Activated B cell treated with CpG ODN at 0.5 μM for 24 hours (primary cell): ENCODE results near the gene SYT15B. TPM values are rescaled to one million over a fixed set of nuclear protein-coding genes. Genes with fewer than 3 reads are reported as not detected.
"Not testable (repeated sequence)": the region's sequence is repeated elsewhere in the genome, so short reads cannot be mapped to it uniquely, and the experiment has no call there.

Experiments used
- ATAC-seq: fragments of 200-7000 bp; cut with Tn5 transposase; one replicate; pipeline ENCODE4 v1.10.0; 2021; ENCODE audit warnings: low read depth, mild to moderate bottlenecking, moderate library complexity
- CTCF ChIA-PET: fragments of 350-600 bp; sonication (Branson Sonifier 250); formaldehyde crosslinking; loops from one replicate; lab custom pipeline; 2021; ENCODE audit warnings: antibody characterized with exemption; lab: Charles Lee
- POLR2A ChIA-PET: fragments of 350-600 bp; sonication (Branson Sonifier 250); formaldehyde crosslinking; loops from one replicate; lab custom pipeline; 2021; ENCODE audit warnings: antibody characterized with exemption; lab: Charles Lee
- DNase-seq: peaks from one replicate; pipeline ENCODE4 v3.0.0; 2022
- H3K27ac Mint-ChIP-seq: one replicate; pipeline ENCODE4 v1.8.0; 2020; ENCODE audit warnings: mixed read lengths
- H3K27me3 Mint-ChIP-seq: one replicate; pipeline ENCODE4 v1.8.0; 2021; ENCODE audit warnings: mixed read lengths
- H3K36me3 Mint-ChIP-seq: one replicate; pipeline ENCODE4 v1.8.0; 2021; ENCODE audit warnings: low read depth, mixed read lengths
- H3K4me1 Mint-ChIP-seq: one replicate; pipeline ENCODE4 v1.8.0; 2021; ENCODE audit warnings: mixed read lengths
- H3K4me3 Mint-ChIP-seq: one replicate; pipeline ENCODE4 v1.8.0; 2020; ENCODE audit warnings: mild to moderate bottlenecking, mixed read lengths
- H3K9me3 Mint-ChIP-seq: one replicate; pipeline ENCODE4 v1.8.0; 2020; ENCODE audit warnings: mixed read lengths
- intact Hi-C: fragments of 100-400 bp; cut with micrococcal nuclease; formaldehyde crosslinking; loops from one replicate; pipeline ENCODE4 v1.15.1; 2024
- total RNA-seq: library from RNA; stranded (reverse); gene quantifications from 2 replicates; pipeline ENCODE4 v1.2.3, GENCODE V29; 2022

SYT15B gene
- total RNA-seq, 1 donor from 2014 or later = not detected

DNA sequence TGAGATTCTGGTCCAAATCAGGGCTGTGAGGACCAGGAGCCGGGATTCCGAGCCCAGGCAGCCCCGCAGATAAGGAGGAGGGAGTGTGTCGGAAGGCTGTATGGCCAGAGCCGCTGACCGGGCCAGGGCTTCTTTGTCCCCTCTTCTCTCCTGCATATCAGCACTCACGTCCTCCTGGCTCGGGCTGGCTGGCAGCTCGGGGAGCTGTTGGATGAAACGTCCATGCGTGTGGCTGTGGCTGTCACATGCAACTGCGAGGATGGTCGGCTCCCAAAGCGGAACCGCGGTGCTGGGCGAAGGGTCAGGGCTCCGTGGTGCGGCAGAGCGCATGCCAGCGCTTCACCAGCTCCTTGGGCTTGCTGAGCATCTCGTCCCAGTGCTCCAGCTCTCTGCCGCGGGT is 9.5 kb downstream of the SYT15B start:
- H3K9me3 Mint-ChIP-seq, H3K36me3 Mint-ChIP-seq, intact Hi-C loops, ATAC-seq, H3K4me1 Mint-ChIP-seq, DNase-seq, POLR2A ChIA-PET, H3K27me3 Mint-ChIP-seq, H3K27ac Mint-ChIP-seq, CTCF ChIA-PET, H3K4me3 Mint-ChIP-seq: not testable (repeated sequence)

DNA sequence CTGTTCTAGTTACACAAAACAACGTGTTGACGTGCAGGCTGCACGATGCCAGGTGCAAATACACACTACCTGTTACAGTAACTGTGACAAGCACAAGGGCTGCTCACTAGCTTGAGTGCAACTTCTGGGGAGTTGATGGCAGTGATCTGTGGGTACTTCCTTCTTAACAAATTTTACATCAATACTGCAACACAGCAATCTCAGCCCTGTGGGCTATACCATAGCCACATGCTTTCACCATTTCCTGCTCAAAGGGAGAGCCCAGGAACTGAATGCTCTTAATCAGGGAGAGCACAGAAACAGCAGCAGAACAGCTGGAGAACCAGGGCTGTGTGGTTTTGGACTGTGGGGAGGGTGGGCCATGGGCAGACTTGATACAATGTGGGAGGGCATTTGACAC is 10.2 kb downstream of the SYT15B start:
- CTCF ChIA-PET, H3K4me3 Mint-ChIP-seq, H3K36me3 Mint-ChIP-seq, ATAC-seq, DNase-seq, POLR2A ChIA-PET, H3K27me3 Mint-ChIP-seq, H3K9me3 Mint-ChIP-seq, intact Hi-C loops, H3K27ac Mint-ChIP-seq, H3K4me1 Mint-ChIP-seq: not testable (repeated sequence)

DNA sequence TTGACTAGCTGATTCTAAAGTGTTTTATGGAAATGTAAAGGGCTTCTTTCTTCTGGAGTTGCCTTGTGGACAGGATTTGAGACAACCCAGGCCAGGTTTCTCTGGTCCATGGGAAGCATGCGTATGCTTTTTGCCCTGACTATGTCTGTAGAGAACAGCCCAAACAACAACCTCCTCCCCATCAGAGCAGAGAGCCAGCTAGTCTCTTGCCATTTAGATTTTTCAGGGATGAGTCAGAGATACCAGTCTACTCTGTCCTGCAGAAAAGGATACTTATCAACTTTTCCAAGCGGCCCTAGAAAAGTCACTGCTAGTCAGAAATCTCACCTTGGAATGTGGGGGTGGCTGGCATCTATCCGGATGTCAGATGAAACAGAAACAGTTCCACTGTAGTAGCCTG is 11.6 kb downstream of the SYT15B start:
- intact Hi-C loops, H3K4me1 Mint-ChIP-seq, POLR2A ChIA-PET, H3K4me3 Mint-ChIP-seq, CTCF ChIA-PET, DNase-seq, H3K9me3 Mint-ChIP-seq, H3K36me3 Mint-ChIP-seq, ATAC-seq, H3K27me3 Mint-ChIP-seq, H3K27ac Mint-ChIP-seq: not testable (repeated sequence)

DNA sequence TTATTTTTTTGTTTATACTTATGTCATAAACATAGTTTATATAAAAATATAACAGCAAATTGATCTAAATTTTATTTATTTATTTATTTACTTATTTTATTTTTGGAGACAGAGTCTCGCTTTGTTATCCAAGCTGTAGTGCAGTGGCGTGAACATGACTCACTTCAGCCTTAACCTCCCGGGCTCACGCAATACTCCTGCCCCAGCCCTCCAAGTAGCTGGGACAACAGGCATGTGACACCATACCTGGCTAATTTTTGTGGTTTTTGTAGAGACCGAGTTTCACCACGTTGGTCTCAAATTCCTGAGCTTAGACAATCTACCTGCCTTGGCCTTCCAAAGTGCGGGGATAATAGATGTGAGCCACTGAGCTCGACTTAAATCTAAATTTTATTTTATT is 13.0 kb downstream of the SYT15B start:
- intact Hi-C loops, H3K4me1 Mint-ChIP-seq, DNase-seq, CTCF ChIA-PET, H3K4me3 Mint-ChIP-seq, POLR2A ChIA-PET, H3K27me3 Mint-ChIP-seq, H3K36me3 Mint-ChIP-seq, H3K27ac Mint-ChIP-seq, ATAC-seq, H3K9me3 Mint-ChIP-seq: not testable (repeated sequence)

DNA sequence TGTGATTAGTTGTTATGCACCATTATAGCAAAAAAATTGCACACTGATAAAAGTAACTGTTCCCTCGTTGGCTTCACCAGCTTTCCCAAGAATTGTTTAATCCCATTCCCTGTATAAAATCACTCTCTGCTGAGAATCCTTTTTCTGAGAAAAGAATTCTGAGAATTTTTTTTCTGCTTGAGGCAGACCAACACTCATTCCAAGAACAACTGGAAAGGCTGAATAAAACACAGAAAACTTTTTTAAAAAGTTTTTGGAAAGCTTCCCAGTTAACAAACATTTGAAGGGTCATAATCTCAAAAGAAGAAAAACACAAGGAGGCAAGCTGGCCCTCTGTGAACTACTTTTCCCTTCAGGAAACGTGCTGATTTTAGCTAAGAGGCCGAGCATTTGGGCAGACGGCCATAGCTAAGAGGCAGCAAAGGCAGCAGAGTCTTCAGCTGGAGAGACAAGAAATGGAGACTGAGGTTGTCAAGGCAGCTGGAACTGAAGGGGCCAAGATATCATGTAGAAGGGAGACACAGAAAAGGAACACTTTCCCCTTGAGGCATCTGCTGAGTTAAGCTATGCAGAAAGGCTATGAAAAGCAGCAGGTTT is 16.5 kb downstream of the SYT15B start:
- H3K9me3 Mint-ChIP-seq, intact Hi-C loops, H3K36me3 Mint-ChIP-seq, CTCF ChIA-PET, H3K4me3 Mint-ChIP-seq, POLR2A ChIA-PET, H3K27me3 Mint-ChIP-seq, H3K27ac Mint-ChIP-seq, ATAC-seq, H3K4me1 Mint-ChIP-seq, DNase-seq: not testable (repeated sequence)

DNA sequence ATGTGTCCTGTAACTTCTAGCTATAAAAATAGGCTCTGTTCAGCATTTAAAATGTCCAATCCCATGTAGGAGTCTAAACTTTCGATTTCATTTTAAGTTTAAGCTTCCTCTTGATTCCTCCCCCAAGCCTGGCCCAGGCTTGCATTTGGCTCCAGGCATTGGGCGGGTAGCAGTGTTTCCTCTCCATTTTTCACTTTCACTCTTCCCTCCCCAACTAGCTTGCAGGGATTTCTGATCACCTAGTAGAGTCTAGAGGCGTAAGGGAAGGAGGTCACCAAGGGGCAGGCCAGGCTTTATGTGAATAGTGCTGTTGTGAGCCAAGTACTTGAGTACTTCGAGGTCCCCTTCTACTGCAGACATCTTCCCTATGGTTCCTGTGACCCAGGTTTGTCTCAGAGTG is 18.5 kb downstream of the SYT15B start:
- H3K4me1 Mint-ChIP-seq, CTCF ChIA-PET, H3K4me3 Mint-ChIP-seq, DNase-seq, intact Hi-C loops, H3K27ac Mint-ChIP-seq, H3K27me3 Mint-ChIP-seq, H3K9me3 Mint-ChIP-seq, H3K36me3 Mint-ChIP-seq, ATAC-seq, POLR2A ChIA-PET: not testable (repeated sequence)

DNA sequence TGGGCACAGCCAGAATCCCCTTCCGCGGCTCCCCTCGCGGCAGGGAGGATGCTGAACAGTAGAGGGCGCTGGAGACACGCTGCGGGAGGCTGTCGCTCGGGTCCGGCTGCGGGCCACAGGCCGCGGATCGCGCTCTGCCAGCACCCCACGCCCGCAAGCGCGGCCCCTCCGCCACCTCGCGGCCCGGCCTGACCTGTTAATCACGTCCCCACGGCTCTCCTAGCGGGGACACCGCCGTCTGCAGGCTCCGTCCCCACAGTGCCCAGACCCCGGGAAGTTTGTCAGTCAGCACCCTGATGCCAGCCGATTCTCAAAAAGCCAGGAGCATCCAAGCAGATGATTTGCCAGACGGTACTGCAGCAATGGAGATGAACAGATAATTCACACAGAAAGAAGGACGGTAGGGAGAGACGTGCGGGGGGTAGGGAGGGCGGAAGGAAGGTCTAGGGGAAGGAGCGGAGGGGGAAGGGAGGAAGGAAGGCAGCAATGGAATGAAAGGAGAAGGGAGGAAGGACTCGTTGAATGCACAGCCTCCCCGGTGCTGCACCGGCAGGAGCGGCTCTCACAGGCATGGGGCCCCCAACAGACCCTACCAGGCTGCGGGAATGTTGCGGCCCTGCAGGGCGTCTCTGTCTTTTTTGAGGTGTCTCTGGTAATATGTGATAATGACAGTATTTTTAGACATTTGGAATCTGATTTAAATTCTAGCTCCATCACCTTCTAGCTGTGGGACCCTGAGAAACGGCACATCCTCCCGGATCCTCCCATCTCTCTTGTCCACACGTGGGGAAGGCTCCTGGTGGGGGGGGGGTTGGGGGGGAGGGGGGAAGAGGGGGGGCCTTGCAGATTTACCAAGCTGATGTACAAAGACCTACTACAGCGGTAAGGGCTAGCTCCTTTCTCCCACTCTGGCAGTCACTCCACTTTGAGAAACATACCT is 19.5 kb downstream of the SYT15B start:
- H3K4me1 Mint-ChIP-seq, H3K27ac Mint-ChIP-seq, H3K27me3 Mint-ChIP-seq, H3K4me3 Mint-ChIP-seq, POLR2A ChIA-PET, intact Hi-C loops, H3K9me3 Mint-ChIP-seq, H3K36me3 Mint-ChIP-seq, CTCF ChIA-PET: not testable (repeated sequence)
- ATAC-seq (peak; percentile 94), DNase-seq (peak; percentile 48)

DNA sequence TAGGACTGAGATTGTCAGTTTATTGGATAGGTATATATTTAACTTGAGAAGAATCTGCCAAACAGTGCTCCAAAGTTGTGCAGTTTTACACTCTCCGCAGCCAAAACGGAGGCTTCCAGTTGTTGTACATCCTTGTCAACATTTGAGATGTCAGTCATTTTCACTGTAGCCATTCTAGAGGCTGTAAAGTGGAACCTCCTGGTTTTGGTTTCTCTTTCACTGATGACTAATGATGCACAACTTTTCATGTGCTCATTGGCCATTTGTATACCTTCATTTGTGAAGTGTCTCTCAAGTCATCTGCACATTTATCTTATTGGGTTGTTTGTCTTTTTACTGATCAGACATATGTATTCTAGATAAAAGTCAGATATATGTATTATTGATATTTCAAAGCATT is 22.5 kb downstream of the SYT15B start:
- intact Hi-C loops, DNase-seq, H3K36me3 Mint-ChIP-seq, CTCF ChIA-PET, POLR2A ChIA-PET, H3K9me3 Mint-ChIP-seq, H3K4me3 Mint-ChIP-seq, H3K27me3 Mint-ChIP-seq, H3K27ac Mint-ChIP-seq, H3K4me1 Mint-ChIP-seq: not testable (repeated sequence)
- ATAC-seq = peak; percentile 41

DNA sequence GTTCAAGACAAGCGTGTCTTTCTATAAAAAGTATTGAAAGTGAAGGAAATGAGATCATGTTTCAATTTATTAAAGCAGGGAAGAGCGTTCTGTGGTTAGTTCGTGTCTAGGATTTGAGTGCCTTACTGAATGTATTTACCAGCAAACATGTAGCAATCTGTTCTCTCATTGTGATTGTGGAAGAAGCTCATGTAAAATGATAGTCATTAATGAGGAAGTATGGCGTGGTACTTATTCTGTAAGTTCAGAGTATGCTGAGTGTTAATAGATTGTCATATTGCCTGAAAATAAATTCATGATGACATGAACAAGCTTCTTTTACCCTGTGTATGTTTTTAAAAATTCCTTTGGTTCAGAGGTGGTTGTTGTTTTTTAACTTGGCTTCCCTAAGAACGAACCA is 32.5 kb downstream of the SYT15B start:
- intact Hi-C loops, H3K27me3 Mint-ChIP-seq, DNase-seq, CTCF ChIA-PET, POLR2A ChIA-PET, H3K9me3 Mint-ChIP-seq, H3K27ac Mint-ChIP-seq, ATAC-seq, H3K4me3 Mint-ChIP-seq, H3K4me1 Mint-ChIP-seq, H3K36me3 Mint-ChIP-seq: not testable (repeated sequence)

DNA sequence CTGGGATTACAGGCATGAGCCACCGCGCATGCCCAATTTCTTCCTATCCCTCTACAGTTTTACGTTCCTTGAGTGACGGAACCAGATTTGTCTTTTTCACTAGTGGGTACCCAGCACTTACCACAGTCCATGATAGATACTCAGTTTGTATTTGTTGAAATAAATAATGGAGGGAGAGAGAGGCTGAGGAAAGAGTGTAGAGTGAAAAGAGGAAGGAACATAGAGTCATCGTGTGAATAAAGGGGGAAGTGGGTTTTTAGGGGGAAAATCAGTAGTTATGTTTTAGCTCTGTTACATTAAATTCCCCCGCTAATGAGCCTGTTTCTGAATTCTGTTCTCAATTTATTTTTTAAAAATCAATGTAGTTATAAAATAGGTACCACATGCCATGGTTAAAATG is 37.7 kb downstream of the SYT15B start:
- DNase-seq, H3K9me3 Mint-ChIP-seq, intact Hi-C loops, CTCF ChIA-PET, H3K27ac Mint-ChIP-seq, H3K36me3 Mint-ChIP-seq, H3K27me3 Mint-ChIP-seq, H3K4me3 Mint-ChIP-seq, POLR2A ChIA-PET, H3K4me1 Mint-ChIP-seq: not testable (repeated sequence)
- peak; percentile 64 for ATAC-seq

DNA sequence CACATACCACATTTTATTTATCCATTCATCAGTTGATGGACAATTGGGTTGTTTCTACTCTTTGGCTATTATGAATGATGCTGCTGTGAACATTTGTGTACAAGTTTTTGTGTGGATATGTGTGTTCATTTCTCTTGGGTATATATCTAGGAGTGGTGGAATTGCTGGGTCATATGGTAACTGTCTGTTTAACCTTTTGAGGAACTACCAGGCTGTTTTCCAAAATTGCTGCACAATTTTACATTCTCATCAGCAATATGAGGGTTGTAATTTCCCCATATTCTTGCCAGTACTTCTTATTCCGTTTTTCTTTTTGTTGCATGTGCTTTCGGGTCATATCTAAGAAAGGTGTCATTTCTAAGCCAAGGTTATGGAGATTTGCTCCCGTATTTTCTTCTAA is 38.3 kb downstream of the SYT15B start:
- H3K4me3 Mint-ChIP-seq, intact Hi-C loops, ATAC-seq, H3K27me3 Mint-ChIP-seq, H3K36me3 Mint-ChIP-seq, POLR2A ChIA-PET, H3K4me1 Mint-ChIP-seq, H3K9me3 Mint-ChIP-seq, CTCF ChIA-PET, H3K27ac Mint-ChIP-seq, DNase-seq: not testable (repeated sequence)

DNA sequence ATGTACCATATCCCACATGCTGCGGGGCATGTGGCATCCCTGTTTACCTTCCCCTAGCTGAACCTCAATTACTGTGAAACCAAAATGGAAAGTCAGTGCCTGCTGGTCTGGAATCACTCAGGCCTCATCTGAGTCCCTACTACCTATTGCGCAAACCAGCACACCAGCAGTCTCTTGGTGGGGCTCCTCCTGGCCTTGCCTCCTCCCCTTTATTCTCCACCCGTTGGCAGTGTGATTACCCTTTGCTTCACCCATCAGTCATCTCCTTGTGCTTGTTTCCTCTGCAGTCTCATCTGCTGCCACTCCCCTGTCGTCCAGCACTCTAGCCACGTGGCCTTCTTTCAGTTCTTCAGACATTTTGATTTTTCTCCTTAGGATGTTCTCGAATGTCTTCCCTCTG is 39.3 kb downstream of the SYT15B start:
- ATAC-seq, CTCF ChIA-PET: not testable (repeated sequence)

More for the DNA sequence above, 39.3 kb downstream of the SYT15B start:
- DNase-seq, H3K9me3 Mint-ChIP-seq, H3K4me3 Mint-ChIP-seq, H3K27ac Mint-ChIP-seq, intact Hi-C loops, POLR2A ChIA-PET, H3K27me3 Mint-ChIP-seq, H3K36me3 Mint-ChIP-seq, H3K4me1 Mint-ChIP-seq: not testable (repeated sequence)
